GM12873 (cell line): Measurements from ENCODE around the gene TCOF1.

ENCODE experiments used
- TF ChIP-seq, protein P1 (sequence below): IDR thresholded peaks from 2 replicates; pipeline ENCODE4 v1.5.1; 2012; ENCODE audit warnings: low read depth, mild to moderate bottlenecking, moderate library complexity, low read length, control low read depth; ENCODE audit not compliant: insufficient read depth; ENCODE audit errors: missing control alignments

TCOF1 gene

DNA sequence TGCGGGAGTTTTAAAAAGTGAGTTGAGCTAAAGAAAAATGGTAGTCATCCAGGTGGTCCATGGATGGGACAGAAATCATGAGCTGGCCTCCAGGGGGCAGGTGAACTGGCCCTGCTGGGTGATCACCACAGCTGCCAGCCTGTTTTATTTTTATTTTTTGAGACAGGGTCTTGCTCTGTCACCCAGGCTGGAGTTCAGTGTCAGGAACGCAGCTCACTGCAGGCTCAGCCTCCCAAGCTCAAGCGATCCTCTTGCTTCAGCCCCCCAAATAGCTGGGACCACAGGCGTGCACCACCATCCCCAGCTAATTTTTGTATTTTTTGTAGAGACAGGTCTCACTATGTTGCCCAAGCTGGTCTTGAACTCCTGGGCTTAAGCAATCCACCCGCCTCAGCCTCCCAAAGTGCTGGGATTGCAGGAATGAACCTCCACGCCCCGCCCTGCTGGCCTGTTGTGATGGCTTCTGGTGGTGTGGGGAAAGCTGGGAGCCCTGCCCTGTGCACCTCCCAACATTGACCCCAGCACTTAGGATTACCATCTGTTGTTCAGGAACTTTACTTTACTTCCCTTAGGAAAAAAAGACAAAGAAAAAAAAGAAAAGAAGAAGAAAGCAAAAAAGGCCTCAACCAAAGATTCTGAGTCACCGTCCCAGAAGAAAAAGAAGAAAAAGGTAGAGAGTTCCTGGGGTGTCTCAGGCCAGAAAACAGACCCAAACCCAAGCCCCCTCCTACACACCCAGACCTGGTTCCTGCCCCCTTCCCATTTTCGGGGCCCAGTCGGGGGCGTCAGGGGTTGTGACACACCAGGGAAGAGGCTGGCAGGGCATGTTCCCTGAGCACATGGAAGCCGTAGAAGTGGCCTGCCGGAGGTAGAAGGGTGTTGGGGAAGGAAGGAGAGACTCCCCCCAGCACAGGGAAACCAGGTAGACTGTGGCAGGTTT lies 40.6 kb downstream of the TCOF1 start:
- TF ChIP-seq, protein P1, sequence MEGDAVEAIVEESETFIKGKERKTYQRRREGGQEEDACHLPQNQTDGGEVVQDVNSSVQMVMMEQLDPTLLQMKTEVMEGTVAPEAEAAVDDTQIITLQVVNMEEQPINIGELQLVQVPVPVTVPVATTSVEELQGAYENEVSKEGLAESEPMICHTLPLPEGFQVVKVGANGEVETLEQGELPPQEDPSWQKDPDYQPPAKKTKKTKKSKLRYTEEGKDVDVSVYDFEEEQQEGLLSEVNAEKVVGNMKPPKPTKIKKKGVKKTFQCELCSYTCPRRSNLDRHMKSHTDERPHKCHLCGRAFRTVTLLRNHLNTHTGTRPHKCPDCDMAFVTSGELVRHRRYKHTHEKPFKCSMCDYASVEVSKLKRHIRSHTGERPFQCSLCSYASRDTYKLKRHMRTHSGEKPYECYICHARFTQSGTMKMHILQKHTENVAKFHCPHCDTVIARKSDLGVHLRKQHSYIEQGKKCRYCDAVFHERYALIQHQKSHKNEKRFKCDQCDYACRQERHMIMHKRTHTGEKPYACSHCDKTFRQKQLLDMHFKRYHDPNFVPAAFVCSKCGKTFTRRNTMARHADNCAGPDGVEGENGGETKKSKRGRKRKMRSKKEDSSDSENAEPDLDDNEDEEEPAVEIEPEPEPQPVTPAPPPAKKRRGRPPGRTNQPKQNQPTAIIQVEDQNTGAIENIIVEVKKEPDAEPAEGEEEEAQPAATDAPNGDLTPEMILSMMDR: peak; percentile 27

DNA sequence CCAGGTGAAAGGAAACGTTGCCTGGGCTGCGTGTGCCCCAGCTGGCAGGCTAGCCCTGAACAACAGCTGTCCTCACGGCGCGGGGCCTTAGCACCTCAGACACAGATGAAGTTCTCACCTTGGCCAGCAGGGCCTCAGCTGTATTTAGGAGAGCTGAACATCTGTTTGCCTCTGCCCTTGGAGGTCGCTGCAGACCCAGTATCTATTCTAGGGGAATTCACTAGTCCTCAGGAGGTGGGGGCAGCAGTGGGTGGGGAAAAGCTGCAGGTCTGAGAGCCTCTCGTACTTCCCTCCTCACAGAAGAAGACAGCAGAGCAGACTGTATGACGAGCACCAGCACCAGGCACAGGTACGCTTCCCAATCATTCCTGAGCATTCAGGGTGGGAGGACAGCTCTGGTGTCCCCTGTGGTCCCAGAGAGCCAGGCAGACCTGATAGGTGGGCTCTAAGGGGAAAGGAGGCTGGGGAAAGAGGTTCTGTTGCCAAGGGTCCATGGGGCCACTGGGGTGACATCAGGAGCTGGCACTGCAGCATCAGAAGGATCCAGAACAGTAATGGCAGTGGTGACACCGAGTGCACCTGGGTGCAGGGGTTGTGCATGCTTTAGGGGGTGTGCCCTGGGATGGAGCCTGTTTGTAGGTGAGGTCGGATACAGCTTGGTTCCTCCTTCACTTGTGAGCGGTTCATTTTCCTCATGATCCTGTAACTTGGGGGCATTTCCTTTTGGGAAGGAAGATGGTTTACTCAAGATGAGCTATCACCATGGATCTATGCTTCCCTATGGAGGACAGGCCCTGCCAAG lies 41.4 kb downstream of the TCOF1 start:
- TF ChIP-seq, protein P1: peak; percentile 86

DNA sequence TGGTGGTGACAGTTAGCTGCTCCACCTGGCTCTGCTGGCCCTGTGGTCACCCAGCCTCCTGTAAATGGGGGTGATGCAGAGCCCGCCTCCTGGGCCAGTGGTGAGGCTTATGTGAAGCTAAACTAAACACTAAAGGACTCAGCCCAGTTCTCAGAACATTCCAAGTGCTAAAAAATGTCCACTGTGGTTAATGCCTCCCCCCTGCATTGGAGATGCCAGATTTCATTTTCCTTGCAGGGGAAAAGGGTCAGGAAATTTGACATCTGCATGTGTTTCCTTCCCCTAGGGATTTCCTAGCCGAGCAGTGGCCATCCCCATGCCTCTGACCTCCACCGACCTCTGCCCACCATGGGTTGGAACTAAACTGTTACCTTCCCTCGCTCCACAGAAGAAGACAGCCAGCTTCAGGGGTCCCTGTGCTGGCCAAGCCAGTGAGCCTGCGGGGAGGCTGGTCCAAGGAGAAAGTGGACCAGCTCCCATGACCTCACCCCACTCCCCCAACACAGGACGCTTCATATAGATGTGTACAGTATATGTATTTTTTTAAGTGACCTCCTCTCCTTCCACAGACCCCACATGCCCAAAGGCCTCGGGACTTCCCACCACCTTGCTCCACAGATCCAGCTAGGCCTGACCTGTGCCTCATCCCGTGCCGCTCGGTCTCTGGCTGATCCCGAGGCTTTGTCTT lies 42.2 kb downstream of the TCOF1 start:
- TF ChIP-seq, protein P1: no peak

DNA sequence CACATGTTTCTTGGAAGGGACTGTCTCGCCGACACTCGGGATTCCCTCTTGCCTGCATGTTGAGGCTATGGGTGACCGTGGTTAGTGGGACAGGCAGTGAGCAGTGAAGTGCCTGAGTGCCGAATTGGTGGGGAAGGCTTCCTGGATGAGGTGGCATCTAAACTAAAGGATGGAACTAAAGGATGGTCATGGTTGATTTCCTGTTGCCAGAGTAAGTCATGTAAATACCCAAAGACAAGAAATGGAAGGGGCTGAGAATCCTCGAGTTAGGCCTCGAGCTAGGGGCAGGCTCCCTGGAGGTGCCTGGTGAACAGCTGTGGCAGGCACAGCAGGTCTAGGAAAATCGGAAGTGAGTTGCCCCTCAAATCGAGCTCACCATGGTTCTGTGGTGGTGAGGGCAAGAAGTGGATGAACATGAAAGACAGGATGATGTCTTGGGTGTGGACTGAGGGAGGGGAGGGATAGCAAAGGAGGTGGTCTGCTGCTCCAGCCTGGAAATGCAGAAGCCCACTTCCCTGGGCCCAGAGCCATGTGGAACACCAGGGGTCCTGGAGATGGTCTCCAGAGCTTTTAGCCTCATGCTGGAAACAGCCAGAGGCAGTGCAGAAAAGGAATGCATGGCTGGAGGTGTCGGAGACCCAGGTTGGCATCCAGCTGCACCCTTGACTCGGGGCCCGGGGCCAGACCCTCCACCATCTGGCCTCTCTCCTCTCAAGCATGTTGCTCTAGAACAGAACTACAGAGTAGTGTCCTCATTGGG lies 43.0 kb downstream of the TCOF1 start:
- TF ChIP-seq, protein P1: no peak

DNA sequence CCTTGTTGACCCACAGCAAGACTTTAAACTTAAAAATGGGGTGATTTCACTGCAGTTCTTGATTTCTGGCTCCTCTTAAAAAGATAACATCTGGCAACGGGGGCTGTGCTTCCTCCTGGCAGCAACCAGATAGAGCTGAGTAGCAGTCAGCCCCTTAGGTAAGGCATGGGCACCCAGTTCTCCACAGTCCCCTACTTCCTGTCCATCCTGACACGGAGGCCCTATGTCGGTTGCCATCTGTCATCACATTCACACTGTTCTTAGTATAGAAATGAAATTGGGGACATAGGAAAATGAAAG lies 43.5 kb downstream of the TCOF1 start:
- TF ChIP-seq, protein P1: no peak

DNA sequence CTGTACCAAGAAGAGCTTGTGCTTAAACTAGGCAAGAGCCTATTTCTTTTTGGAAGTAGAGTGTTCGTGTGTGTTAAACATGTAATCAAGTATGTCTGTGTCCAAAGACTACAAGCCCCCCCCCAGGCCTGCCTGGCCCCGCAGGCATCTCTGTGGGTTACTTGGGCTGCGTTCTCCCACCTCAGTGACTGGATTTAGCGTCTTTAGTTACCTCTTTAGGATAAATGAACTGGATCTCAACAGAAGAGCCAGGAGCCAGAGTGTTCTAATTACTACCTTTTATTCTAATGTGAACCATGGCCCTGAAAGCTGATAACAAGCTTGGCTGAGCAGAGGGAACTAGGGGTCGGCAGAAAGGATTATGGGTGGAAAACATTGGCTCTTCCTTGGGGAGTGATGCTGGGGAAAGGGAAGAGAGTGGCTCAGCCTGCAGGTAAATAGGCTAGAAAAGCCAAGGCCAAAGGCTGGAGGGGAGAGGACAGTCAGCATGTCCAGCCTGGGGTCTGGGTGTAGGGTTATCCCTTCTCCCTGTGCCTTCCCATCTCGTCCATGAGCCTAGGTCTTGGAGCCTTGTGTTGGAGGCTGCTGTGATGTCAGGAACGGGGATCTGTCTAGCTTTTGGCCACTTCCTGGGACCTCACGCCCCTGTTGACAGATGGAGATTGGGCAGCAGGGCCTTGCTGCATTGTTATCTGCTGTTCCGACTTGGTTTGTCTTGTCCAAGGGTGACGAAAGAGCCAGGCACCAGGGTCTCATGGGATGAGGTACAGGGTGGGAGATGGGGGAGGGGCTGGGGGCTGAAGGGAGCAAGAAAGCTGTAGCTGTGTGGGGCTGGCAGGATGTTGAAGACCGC lies 44.1 kb downstream of the TCOF1 start:
- TF ChIP-seq, protein P1: no peak
